NCI-H446 treated with DMSO at 0.1 percent for 48 hours (cell line): ENCODE results near the gene USP48.
"Not testable (repeated sequence)": the region's sequence is repeated elsewhere in the genome, so short reads cannot be mapped to it uniquely, and the experiment has no call there.

ENCODE experiments used
- DNase-seq: peaks from one replicate; lab custom pipeline; 2025; lab: John Stamatoyannopoulos, UW

Gene USP48

GRCh38 chr1:21774835-21775549, 8.0 kb downstream of the USP48 start:
- DNase-seq = no peak

- no peak for DNase-seq
Measured at GRCh38 chr1:21773585-21773984, 9.4 kb downstream of the USP48 start.

GRCh38 chr1:21771672-21772071, 11.3 kb downstream of the USP48 start:
- DNase-seq = not testable (repeated sequence)

GRCh38 chr1:21770602-21771001, 12.3 kb downstream of the USP48 start:
- not testable (repeated sequence) for DNase-seq

GRCh38 chr1:21770201-21770600, 12.7 kb downstream of the USP48 start:
- DNase-seq = no peak

GRCh38 chr1:21767106-21767505, 15.8 kb downstream of the USP48 start:
- DNase-seq = not testable (repeated sequence)

- DNase-seq = no peak
Measured at GRCh38 chr1:21766210-21766609, 16.7 kb downstream of the USP48 start.

- DNase-seq = peak; percentile 73
Measured at GRCh38 chr1:21764615-21765423, 18.1 kb downstream of the USP48 start.

GRCh38 chr1:21763694-21764419, 19.1 kb downstream of the USP48 start:
- DNase-seq = no peak

GRCh38 chr1:21763236-21763635, 19.7 kb downstream of the USP48 start:
- no peak for DNase-seq

- no peak for DNase-seq
Measured at GRCh38 chr1:21762022-21762404, 20.9 kb downstream of the USP48 start.

GRCh38 chr1:21761052-21761451, 21.9 kb downstream of the USP48 start:
- no peak for DNase-seq

- no peak for DNase-seq
Measured at GRCh38 chr1:21759818-21760217, 23.1 kb downstream of the USP48 start.

GRCh38 chr1:21759182-21759581, 23.8 kb downstream of the USP48 start:
- no peak for DNase-seq

GRCh38 chr1:21758614-21759013, 24.3 kb downstream of the USP48 start:
- no peak for DNase-seq

- DNase-seq = no peak
Measured at GRCh38 chr1:21756393-21757089, 26.4 kb downstream of the USP48 start.

GRCh38 chr1:21755067-21755466, 27.9 kb downstream of the USP48 start:
- no peak for DNase-seq

- DNase-seq = no peak
Measured at GRCh38 chr1:21754583-21754982, 28.4 kb downstream of the USP48 start.

- no peak for DNase-seq
Measured at GRCh38 chr1:21752186-21752585, 30.8 kb downstream of the USP48 start.

- DNase-seq = no peak
Measured at GRCh38 chr1:21751281-21751680, 31.7 kb downstream of the USP48 start.

- DNase-seq = no peak
Measured at GRCh38 chr1:21750841-21751240, 32.1 kb downstream of the USP48 start.

GRCh38 chr1:21749859-21750468, 33.0 kb downstream of the USP48 start:
- DNase-seq = no peak
